Endothelial cell of umbilical vein (primary cell): ENCODE data around the gene C7orf25. TPM values are rescaled to one million over a fixed set of nuclear protein-coding genes. Genes with fewer than 3 reads are reported as not detected.

ENCODE experiments used
- BruUV-seq: library from RNA; stranded (reverse); fragments of 400-500 nt; replicated peaks from 2 replicates; lab custom pipeline; 2021; lab: Mats Ljungman, UMichigan
- CTCF ChIA-PET: fragments of 300-600, 350-600 bp; sonication (Branson Sonifier 250); formaldehyde crosslinking; loops from one replicate; lab custom pipeline; 2021; ENCODE audit warnings: antibody characterized with exemption, inconsistent platforms; lab: Charles Lee
- POLR2A ChIA-PET: fragments of 300-600, 350-600 bp; sonication (Branson Sonifier 250); formaldehyde crosslinking; loops from one replicate; lab custom pipeline; 2021; ENCODE audit warnings: antibody characterized with exemption, inconsistent platforms; lab: Charles Lee
- DNase-seq: peaks from one replicate; pipeline ENCODE4 v3.0.0-alpha.2; 2011; ENCODE audit warnings: low read depth, low spot score
- FAIRE-seq: peaks from 2 replicates; lab custom pipeline; 2011; peaks lifted over from hg19 to GRCh38; lab: Jason Lieb, UNC
- H2AFZ ChIP-seq: 2 replicates; pipeline ENCODE4 v1.6.0; 2012; ENCODE audit warnings: low read depth, low read length, control low read depth, inconsistent platforms
- H3K27ac ChIP-seq: 2 replicates; pipeline ENCODE4 v1.5.1; 2011; ENCODE audit warnings: low read depth, mild to moderate bottlenecking, control low read depth, low read length, moderate library complexity; ENCODE audit not compliant: insufficient read depth
- H3K27me3 ChIP-seq, 2 experiments: 2 replicates each; pipeline versions ENCODE4 v1.6.0 to v1.6.1; 2011; ENCODE audit warnings: low read length in 2 of 2, mixed read lengths in 1 of 2; ENCODE audit not compliant: control insufficient read depth in 2 of 2, insufficient read depth in 2 of 2
- H3K36me3 ChIP-seq, 2 experiments: 2 replicates in 1 of 2; 3 replicates in 1 of 2; pipeline ENCODE4 v1.5.1; 2011; ENCODE audit warnings: low read length in 2 of 2, mild to moderate bottlenecking in 1 of 2, moderate library complexity in 1 of 2; ENCODE audit not compliant: control insufficient read depth in 2 of 2, insufficient read depth in 2 of 2; ENCODE audit errors: extremely low read depth in 1 of 2
- H3K4me1 ChIP-seq: 3 replicates; pipeline ENCODE4 v1.5.1; 2011; ENCODE audit warnings: mild to moderate bottlenecking, low read length; ENCODE audit not compliant: control insufficient read depth, insufficient read depth; ENCODE audit errors: extremely low read depth
- H3K4me2 ChIP-seq: 2 replicates; pipeline ENCODE4 v1.6.1; 2011; ENCODE audit warnings: low read length, control low read depth, mixed read lengths; ENCODE audit not compliant: insufficient read depth
- H3K4me3 ChIP-seq, 3 experiments: fragments of 200-600 bp in 1 of 3; sonication (generic), shearing (Covaris generic) in 1 of 3; replicated peaks in 1 of 3; 2 replicates each; pipeline ENCODE4 v1.5.1; 2011 to 2016; ENCODE audit warnings: control low read depth in 3 of 3, low read length in 3 of 3, mild to moderate bottlenecking in 2 of 3, inconsistent platforms in 1 of 3, low read depth in 1 of 3, moderate library complexity in 1 of 3; ENCODE audit not compliant: insufficient read depth in 1 of 3
- H3K79me2 ChIP-seq: 2 replicates; pipeline ENCODE4 v1.6.0; 2012; ENCODE audit warnings: low read length, inconsistent platforms; ENCODE audit not compliant: control insufficient read depth, insufficient read depth
- H3K9ac ChIP-seq: replicated peaks from 2 replicates; pipeline ENCODE3; 2011; ENCODE audit warnings: low read length, control low read depth; ENCODE audit not compliant: insufficient read depth; ENCODE audit errors: extremely low read depth
- H3K9me1 ChIP-seq: replicated peaks from 3 replicates; pipeline ENCODE4 v1.6.0; 2011; ENCODE audit warnings: mild to moderate bottlenecking, low read length; ENCODE audit not compliant: control insufficient read depth, insufficient read depth; ENCODE audit errors: extremely low read depth
- H3K9me3 ChIP-seq: replicated peaks from 2 replicates; pipeline ENCODE4 v1.5.1; 2012; ENCODE audit warnings: low read length, inconsistent platforms; ENCODE audit not compliant: control insufficient read depth, insufficient read depth
- H4K20me1 ChIP-seq: replicated peaks from 2 replicates; pipeline ENCODE3; 2011; ENCODE audit warnings: mild to moderate bottlenecking, low read length; ENCODE audit not compliant: control insufficient read depth, insufficient read depth; ENCODE audit errors: extremely low read depth
- EZH2 ChIP-seq: IDR thresholded peaks from 2 replicates; pipeline ENCODE4 v1.6.1; 2012; ENCODE audit warnings: borderline replicate concordance, low read depth, mild to moderate bottlenecking, moderate library complexity, low read length, inconsistent platforms; ENCODE audit not compliant: severe bottlenecking
- FOS ChIP-seq: IDR thresholded peaks from 2 replicates; pipeline ENCODE4 v1.6.1; 2011; ENCODE audit warnings: mild to moderate bottlenecking, low read length, moderate library complexity, borderline replicate concordance; ENCODE audit not compliant: insufficient read depth
- GATA2 ChIP-seq: IDR thresholded peaks from 2 replicates; pipeline ENCODE4 v1.7.0; 2011; ENCODE audit warnings: low read depth, mild to moderate bottlenecking, moderate library complexity, mixed read lengths, low read length; ENCODE audit not compliant: insufficient read length, insufficient read depth
- JUN ChIP-seq: IDR thresholded peaks from 2 replicates; pipeline ENCODE4 v1.6.1; 2011; ENCODE audit warnings: borderline replicate concordance, low read depth; ENCODE audit not compliant: insufficient read length, insufficient read depth
- MYC ChIP-seq: IDR thresholded peaks from one replicate; pipeline ENCODE4 v1.6.1; 2011; ENCODE audit warnings: mild to moderate bottlenecking, low read depth, low read length
- POLR2A ChIP-seq: IDR thresholded peaks from 2 replicates; pipeline ENCODE4 v1.6.1; 2012; ENCODE audit warnings: low read depth, mild to moderate bottlenecking, control low read depth, low read length
- POLR2AphosphoS5 ChIP-seq: IDR thresholded peaks from 2 replicates; pipeline ENCODE4 v1.6.1; 2012; ENCODE audit warnings: low read depth, mild to moderate bottlenecking, control low read depth, low read length, moderate library complexity; ENCODE audit not compliant: insufficient read depth
- dilution Hi-C: fragments of 300-500 bp; cut with MboI; formaldehyde crosslinking; loops from one replicate; pipeline ENCODE4 v1.15.0; 2019; ENCODE audit warnings: low sequenced_read_pairs; ENCODE audit not compliant: extremely low pct_ligation_motif_present
- intact Hi-C: fragments of 100-400 bp; cut with micrococcal nuclease; formaldehyde crosslinking; loops from one replicate; pipeline ENCODE4 v1.10.0; 2022
- polyA plus RNA-seq, 4 experiments: library from polyadenylated mRNA; depleted of rRNA in 3 of 4; stranded (reverse) in 3 of 4; unstranded in 1 of 4; fragments of >200 nt; gene quantifications; 2 replicates each; pipeline versions ENCODE4 v1.2.1 to v1.2.3, GENCODE V29; 2011 to 2012; ENCODE audit warnings: missing spikeins in 1 of 4
- total RNA-seq: library from RNA; stranded (reverse); gene quantifications from 2 replicates; pipeline ENCODE4 v1.2.3, GENCODE V29; 2021
- TF ChIP-seq, protein P1 (sequence below), 2 donors: IDR thresholded peaks; 1 replicate in 1 of 2; 2 replicates in 1 of 2; pipeline ENCODE4 v1.5.1; 2011; ENCODE audit warnings: low read length in 2 of 2, mild to moderate bottlenecking in 2 of 2, moderate library complexity in 2 of 2, control low read depth in 1 of 2, inconsistent platforms in 1 of 2, low read depth in 1 of 2; ENCODE audit not compliant: insufficient read depth in 1 of 2; ENCODE audit errors: extremely low read depth in 1 of 2

C7orf25 gene
- total and polyA plus RNA-seq, 2 donors (not counting 3 experiments of a cell fraction or from before 2014, with no cell fraction given), result 1.4 to 4.5 TPM

- H3K9me3 ChIP-seq, result no peaks in the 10 kb centered on the region
- dilution Hi-C loops, result no loop called here
- intact Hi-C loops, result no loop called here
- DNase-seq (no peak), FAIRE-seq (no peak)
- no peak overlapping the region for H3K9ac ChIP-seq
- H3K9me1 ChIP-seq, result no peaks in the 10 kb centered on the region
- BruUV-seq, result no TSS peak
- POLR2A ChIA-PET, result no interaction called here
- H3K27ac ChIP-seq, result no peak overlapping the region
- H2AFZ ChIP-seq, result no peak overlapping the region
- H3K27me3 ChIP-seq, result peaks cover 0 to 4% of the 10 kb centered on the region in 2 experiments
- no peaks in the 10 kb centered on the region for H3K4me1 ChIP-seq
- H4K20me1 ChIP-seq, result no peaks in the 10 kb centered on the region
- H3K36me3 ChIP-seq, result no peaks in the 10 kb centered on the region
- no peaks in the 10 kb centered on the region for H3K79me2 ChIP-seq
- no peak for TF ChIP-seq EZH2
- no peak for TF ChIP-seq POLR2AphosphoS5
- TF ChIP-seq FOS, result no peak
- TF ChIP-seq, protein P1, sequence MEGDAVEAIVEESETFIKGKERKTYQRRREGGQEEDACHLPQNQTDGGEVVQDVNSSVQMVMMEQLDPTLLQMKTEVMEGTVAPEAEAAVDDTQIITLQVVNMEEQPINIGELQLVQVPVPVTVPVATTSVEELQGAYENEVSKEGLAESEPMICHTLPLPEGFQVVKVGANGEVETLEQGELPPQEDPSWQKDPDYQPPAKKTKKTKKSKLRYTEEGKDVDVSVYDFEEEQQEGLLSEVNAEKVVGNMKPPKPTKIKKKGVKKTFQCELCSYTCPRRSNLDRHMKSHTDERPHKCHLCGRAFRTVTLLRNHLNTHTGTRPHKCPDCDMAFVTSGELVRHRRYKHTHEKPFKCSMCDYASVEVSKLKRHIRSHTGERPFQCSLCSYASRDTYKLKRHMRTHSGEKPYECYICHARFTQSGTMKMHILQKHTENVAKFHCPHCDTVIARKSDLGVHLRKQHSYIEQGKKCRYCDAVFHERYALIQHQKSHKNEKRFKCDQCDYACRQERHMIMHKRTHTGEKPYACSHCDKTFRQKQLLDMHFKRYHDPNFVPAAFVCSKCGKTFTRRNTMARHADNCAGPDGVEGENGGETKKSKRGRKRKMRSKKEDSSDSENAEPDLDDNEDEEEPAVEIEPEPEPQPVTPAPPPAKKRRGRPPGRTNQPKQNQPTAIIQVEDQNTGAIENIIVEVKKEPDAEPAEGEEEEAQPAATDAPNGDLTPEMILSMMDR (IDR thresholded peaks at IDR 0.05; ENCODE audit: extremely low read depth in 1 of 2, insufficient read depth in 1 of 2, low read depth in 1 of 2, low read length in 2 of 2), result no peak
- no peak for TF ChIP-seq POLR2A
- TF ChIP-seq GATA2, result no peak
- no peak for TF ChIP-seq JUN
- TF ChIP-seq MYC, result no peak
- H3K4me3 ChIP-seq, result no peak overlapping the region
- CTCF ChIA-PET, result no interaction called here
- H3K4me2 ChIP-seq, result no peak overlapping the region
Observed at GRCh38 chr7:42959549-42959948, 47.7 kb upstream of the C7orf25 start.
